Inflammatory macrophage treated with lipopolysaccharide for 1 hour (primary cell): ENCODE data around the gene PGM5.
A peak's percentile ranks its signal among the peaks of the same experiment; 100 is the strongest.

ENCODE experiments used
- DNase-seq, 2 donors: peaks; one replicate each; pipeline ENCODE4 v3.0.0-alpha.2; 2020 to 2022

The PGM5 gene

DNA sequence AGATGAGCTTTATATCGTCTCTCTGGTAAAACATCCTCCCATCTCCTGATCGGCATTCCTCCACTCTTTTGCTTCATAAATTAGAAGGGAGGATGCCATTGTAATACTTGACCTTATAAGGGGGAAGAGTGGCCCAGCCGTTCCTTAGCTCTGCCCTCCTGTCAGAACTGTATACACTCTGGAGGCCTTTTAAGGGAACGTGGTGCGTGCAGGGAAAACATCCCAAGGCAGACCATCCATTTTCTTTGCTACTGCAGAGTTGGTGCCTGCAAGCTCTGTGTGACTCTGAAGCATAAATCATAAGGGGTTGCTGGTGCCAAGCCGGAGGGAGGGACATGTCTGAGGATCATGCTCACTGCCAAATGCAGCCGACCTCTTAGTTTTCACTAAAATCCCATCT is 90.4 kb downstream of the PGM5 start:
- DNase-seq: no peak

DNA sequence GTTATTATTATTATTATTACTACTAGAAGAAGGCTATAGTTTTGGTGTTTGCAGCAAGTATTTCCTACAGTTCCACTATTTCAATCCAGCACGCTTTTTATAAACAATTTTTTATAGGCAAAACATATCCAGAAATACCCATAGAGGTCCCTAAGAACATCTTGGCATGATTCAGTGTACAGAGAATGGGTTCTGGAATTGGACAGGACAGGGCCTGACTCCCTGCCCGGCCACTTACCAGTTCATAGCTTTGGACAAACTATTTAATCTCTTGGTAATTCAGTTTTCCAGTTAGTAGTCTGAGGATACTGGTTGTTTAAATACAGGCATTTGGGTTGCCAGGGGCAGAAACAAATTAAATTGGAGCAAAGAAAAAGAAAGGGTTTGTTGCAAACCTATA is 91.2 kb downstream of the PGM5 start:
- DNase-seq: no peak

DNA sequence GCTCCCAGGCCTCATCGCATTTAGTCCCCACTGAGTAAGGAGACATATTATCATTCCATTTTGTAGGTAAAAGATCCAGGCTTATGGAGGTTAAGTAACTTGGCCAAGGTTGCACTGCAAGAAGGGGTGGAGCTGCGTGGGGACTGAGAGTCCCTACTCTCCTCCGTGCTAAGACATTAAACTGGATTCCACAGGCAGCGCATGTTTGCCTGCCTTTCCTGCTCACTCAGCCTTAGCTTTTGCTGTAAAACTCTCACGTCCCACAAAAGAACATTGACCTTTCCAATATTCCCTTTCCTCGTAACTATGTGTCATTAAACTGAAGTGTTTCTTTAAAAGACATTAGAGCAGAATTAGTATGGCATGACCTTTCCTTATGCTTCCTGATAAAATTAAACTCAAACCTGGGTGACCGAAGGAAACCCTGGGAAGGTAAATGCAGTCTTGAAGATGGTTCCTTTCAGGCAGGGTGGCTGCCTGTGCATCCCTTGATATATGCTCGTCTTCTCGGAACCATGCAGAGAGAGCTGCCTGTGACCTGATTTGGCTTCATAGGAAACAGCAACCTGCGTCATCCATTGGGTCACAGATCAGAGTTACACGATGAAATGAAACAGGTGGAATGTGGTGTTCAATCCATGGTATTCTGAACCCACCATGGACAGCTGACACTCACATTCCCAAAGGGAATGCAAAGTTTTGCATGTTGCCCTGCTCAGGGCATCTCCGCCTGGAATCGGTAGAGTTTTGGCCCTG is 98.3 kb downstream of the PGM5 start:
- no peak for DNase-seq

DNA sequence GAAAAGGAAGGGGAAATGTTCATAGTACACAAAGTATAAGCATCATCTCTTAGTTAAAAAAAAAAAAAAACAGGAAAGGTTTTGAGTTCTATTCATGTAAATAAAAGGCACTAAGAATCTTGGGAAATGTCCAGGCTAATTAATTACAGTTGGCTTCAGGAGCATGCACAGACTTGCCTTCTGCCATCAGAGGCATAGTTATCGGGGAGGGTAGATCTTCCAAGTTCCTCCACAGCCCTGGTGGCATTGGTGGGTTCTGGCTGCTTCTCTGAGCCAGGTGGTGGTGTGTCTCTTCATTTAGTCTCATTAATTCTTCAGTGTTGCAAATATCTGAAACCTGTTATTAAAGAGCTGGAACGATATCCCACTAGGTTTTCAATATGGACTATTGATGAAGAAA is 99.0 kb downstream of the PGM5 start:
- DNase-seq: no peak

DNA sequence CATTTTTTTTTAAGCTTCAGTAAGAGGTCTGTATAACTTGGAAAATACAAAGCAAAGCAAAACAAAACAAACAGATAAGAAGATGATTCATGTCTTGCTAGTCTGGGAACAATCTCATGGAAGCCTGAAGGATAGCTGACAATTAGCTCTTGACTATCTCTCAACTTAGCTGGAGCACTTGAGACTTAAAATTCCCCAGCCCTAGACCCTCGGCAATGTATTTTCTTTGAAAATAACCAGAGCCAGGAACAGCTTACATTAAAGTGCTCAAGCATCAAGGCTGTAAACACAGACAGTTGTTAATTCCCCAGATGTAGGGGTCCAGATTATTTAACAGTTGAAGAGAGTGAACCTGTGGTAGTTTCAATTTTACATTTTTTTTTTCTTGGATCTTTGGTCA is 101.4 kb downstream of the PGM5 start:
- no peak for DNase-seq

DNA sequence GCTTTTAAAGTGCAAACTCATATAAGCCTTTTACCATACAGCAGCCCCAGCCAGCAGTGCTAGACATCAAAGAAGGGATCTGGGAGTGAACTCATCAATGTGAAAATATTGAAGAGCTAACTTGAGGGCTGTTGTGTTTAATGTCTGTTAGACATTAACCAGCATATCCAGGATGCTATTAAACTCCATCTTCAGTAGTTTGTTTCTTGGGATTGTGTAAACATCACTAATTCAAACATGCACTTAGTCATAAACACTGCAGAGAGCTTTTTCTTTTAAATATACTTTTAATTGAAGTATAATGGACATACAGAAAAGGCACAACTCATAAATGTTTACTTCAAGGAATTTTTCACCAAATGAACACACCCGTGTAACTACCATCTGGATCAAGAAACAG is 102.5 kb downstream of the PGM5 start:
- no peak for DNase-seq

DNA sequence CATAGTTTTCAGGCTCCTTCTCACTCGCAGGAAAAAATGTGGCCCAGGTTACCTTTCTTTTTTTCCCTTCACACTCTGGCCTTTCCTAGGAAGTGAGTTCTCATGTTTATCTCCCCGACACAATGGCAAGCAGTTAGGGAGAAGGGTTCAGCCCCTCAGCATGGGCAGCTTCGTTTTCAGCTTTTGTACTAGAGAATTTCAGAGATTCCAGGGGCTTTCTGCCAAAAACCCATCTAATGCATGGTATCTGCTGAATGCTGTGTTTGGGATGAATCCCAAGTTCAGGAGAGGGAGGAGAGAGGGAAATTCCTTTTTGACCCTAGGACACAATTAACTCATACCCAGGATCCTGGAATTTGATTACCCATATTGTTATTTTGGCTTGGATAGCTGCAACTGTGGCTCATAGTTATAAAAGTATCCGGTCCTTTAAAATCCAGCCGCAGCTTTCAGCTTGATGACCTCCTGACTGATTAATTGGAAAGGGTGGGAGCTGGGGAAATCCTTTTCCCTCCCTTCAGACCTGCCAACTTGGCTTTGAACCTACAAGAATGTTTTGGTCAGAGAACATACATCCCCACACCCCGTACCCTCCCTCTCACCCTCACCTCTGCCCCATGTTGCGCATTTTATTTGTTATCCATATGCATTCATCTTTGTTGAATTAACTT is 105.8 kb downstream of the PGM5 start:
- no peak for DNase-seq

DNA sequence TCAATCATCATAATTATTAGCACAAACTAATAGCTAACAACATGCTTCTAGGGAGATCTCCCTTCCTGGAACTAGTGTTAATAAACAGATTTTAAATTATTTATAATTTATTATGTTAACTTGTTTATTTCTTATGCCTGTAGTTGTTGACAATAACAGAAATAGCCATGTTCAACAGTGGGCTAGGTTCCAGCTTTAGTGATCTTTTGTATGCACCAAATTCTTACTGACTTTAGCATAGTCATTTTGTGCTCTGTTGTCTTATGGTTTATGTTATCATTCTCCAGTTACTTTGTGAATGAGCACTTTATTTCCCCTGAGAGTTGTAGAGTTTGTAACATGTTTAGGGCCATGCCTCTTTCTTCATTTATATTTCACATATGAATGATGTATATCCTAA is 113.7 kb downstream of the PGM5 start:
- DNase-seq: no peak

DNA sequence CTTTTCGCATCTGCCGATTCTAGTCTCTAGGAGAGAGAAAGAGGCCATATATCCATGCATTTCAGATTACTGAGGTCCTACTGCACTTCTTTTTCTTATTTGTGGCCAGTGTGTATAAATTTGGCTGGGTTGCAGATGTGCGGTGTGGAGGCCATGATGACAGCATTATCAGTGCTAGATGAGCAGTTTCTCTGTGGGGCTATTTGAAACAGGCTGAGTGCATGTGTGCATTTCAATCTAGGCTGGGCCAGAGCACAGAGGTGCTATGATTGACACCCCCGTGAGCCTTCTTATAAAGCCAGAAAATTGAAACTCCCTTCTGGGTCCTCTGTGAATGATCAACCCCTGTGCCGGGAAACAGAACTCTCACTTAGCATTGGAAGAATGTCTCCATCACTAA is 114.2 kb downstream of the PGM5 start:
- no peak for DNase-seq

DNA sequence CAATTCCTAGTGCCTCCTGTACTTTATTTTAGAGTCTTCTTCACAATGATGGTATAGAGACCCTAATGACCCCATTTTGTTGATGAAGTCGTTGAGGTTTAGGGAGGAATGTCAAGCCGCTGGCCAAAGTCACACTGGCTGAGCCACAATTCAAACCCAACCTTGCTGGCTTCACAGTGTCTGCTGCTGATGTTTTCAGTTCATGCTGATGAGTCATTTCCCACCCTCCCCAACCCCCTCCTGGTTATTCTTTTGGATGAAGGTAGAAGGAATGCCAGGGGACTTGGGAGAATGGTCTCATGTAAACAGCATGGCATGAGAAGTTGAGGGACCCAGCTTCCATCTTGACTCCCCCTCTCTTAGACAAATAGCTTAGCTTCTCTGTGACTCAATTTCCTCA is 115.7 kb downstream of the PGM5 start:
- DNase-seq: no peak

DNA sequence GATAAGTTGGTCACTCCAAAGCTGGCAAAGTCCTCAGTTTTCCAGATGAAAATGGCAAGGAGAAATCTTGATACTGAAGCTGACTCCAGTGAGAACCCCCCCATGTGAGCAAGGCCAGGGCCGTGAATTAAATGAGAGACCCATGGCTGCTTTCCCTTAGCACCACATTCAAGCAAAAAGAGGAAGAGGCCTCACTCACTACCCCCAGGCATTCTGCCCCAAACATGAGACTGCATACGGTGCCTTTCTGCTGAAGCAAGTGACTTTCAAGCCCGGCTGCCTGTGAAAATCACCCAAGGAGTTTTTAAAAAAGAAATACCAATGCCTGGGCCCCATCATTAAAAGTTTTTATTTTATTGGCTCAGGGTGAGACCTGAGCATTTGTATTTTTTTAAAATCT is 117.4 kb downstream of the PGM5 start:
- DNase-seq: peak; percentile 1 to 3

DNA sequence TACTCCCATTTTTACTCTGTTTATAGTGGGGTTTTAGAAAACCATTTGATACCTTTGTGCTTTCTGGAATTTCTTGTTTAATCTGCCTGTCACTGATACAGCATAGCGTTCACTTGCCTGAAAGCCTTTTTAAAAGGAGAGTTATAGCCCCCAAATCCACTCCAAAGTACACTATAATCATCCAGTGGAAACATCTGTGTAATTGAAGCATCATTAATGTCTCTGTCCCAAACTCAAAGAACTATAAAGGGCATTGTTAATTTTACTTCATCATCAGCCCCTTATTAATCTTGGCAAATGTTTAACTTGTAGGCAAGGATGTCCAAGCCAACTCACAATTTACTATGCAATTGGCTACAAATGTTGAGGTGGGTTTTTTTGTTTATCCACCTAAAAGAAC is 120.0 kb downstream of the PGM5 start:
- DNase-seq: no peak

DNA sequence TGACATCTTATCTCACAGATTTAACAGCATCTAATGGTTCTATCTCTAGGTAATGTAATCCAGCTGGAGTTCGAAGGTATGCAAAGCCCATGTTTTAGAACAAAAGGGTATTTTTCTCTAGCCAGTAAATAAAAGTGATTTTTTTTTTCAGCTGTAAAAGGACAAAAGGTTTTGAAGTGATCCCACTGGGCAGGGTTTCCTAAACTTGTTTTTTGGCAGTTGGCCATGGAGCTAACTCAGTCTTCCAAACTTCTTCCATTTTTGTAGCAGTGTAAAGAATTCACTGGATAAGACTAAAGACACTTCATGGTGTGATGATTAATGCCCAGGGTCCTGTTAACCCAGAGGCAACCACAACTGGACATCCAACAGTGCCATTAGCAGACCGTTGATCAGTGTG is 120.4 kb downstream of the PGM5 start:
- DNase-seq: no peak

DNA sequence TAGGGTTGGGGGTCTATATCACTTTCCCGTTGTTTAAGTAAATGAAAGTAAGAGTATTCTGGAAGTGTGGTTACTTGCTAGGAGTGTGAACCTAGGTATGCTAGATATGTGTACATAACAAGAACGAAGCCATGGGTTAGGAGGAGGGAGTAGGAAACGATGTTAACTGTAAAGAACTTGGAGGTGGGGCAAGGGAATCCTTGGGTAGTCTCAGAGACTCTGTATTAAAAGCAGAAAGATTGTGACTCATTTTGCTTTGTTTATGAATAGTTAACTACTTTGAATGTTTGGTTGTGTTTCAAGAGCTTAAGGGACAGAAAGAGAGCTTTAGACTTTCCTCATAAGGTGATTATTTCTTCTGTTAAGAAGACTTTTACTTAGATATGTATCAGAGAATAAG is 124.4 kb downstream of the PGM5 start:
- no peak for DNase-seq

DNA sequence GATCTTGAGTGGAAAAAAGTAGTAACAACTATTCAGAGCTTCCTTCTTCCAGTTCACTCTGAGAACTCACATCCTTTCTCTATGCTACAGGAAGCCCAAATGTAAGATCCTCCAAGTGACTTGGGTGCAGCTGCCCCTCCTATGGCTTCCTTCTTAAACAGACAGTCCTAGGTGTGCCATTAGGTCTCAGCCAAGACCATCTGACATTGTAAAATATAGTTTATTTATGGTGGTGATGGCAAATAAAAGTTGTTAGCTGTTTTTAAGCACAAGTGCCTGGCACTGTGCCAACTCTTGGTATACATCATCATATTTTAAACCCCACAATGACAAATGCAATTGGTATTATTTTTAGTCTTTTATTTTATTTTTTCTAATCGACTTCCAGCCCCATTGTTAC is 126.1 kb downstream of the PGM5 start:
- no peak for DNase-seq

DNA sequence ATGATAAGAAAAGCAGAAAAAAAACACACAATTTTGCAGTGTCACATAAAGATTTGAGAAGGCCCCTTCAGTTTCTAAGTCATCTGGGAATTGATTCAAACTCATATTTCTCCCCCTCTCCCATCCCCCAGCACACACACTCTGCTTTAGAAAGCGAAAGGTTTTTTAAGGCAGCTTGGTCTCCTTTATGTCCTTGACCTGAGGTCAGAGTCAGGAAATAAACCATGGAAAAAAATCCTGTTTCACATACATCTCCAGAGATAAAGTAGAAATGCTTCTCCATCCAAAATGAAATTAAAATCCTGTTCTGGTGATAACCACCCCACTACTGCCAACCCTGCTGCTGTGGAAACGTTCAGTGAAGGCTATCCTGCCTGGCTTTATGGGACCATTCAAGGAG is 131.7 kb downstream of the PGM5 start:
- DNase-seq: no peak

DNA sequence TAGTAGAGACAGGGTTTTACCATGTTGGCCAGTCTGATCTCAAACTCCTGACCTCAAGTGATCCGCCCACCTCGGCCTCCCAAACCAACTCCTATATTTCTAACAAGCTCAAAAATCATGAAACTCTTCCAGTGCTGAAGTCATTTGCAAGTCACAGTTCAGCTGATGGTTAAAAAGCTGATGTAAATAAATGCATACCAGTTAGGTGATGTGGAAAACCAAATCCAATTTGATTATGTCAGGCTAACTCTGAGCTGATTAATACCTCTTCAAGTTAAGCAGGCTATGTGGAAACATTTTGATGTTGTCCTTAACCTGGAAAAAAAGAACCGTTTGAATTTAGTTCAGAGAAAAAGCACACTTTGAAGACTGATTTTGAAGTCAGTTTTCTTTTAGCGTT is 133.2 kb downstream of the PGM5 start:
- no peak for DNase-seq

DNA sequence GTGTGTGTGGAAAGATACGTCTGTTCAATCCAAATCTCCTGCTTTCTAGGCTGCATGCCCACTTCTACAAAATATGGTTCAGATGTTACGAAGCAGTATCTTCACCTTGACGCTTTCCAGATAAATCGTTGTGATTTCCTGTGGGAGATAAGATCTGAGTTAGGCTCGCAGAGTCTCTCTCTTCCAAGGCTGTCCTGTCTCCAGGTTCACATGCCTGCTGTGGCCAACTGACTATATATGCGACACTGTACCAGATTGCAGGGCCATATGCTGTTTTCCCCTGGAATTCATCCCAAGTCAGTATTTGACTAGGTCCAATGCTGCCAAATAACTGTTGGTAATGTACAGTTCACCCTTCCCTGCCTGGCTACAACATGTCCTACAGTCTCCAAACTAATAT is 136.4 kb downstream of the PGM5 start:
- no peak for DNase-seq

DNA sequence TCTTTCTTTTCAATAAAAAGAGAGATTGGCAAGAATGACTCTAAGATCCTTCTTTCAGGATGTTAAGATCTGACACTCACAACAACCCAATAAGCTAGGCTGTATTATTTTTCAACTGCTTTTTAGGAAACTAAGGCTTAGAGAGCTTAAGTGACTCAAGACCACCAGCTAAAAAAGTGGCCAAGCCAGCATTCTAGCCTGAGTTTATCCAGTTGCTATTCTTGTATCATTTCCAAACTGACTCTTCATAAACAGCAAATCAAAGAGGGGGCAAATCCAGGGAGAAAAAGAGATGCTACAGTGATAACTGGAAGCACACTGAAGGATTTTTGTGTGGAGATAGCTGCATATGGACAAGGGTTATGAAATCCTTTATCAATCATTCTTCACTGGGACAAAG is 137.1 kb downstream of the PGM5 start:
- DNase-seq: no peak

DNA sequence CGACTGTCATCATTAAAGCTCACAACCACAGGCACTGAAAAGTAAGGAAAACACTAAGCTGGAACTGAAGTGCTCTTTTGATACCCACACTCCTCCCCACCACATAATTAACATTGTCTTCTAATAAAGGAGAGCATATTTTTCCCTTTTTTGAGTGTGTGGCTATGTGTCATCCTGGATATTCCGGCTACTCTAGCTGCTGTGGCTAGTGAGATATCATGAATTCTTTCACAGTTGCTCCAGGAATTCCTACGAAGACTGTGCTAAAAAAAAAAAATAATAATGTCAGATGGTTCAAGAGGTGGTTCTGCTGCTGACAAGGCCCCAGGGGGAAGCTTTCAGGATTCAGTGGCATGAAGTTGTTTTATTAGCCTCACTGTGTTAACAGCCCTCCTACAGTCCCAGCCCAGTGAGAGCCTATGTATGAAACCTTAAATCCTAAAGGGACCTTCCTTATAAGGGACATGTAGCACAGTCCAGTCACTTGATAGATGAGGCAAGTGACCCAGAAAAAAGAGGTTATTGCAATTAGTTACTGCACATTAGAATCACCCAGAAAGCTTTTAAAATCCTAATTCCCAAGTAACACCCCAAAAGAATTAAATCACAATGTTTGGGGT is 137.7 kb downstream of the PGM5 start:
- no peak for DNase-seq

DNA sequence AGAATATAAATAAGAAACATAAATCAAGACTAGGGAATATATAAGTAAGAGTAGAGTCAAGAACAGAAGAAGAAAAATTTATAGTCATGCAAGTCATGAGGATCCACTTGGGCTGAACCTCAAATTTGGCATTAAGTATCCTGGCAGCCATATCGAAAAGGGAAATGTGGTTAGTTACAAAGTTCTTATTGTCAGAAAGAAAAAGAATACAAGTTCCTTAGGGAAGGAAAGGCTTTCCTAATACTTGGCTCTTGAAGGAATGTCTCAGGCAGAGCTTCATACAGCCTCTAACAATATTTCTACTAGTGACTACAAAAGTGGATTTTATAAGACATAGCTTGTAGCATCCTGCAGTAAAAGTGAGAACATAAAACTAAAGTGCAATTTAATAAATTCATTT is 138.8 kb downstream of the PGM5 start:
- no peak for DNase-seq

DNA sequence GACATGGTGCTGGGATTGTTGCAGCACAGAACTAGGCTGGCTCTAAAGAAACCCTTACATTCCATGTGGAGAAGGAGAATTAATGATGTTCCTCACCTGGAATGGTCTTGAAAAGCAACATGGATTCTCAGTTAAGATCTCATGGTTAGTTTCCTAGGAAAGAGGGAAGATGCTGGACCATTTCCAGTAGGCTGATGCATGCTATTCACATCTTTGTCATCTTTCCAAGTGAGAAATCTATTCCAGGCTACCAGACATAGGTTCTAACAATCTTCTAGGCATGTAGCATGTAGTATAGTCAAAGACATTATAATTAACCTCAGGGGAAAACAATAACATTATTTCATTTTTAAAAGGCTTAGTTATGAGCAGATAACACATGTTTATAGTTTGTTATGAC is 139.9 kb downstream of the PGM5 start:
- no peak for DNase-seq

DNA sequence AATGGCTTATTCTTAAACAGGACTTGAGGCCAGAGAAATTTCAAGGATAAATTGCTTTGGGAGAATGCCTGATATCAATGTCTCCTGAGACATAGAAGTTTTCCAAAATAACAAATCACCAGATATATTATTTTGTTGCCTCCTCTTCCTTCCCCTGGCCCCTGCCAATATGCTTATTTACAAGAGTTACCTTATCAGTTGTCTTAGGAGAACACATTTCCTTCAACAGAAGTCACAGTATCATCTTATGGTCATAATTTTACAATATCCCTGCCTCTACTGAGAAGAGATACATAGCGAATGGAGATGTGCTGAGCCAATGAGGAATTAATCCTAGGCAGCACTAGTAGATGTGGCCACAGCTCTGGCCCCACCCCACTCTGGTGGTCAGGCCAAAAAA is 141.2 kb downstream of the PGM5 start:
- no peak for DNase-seq

DNA sequence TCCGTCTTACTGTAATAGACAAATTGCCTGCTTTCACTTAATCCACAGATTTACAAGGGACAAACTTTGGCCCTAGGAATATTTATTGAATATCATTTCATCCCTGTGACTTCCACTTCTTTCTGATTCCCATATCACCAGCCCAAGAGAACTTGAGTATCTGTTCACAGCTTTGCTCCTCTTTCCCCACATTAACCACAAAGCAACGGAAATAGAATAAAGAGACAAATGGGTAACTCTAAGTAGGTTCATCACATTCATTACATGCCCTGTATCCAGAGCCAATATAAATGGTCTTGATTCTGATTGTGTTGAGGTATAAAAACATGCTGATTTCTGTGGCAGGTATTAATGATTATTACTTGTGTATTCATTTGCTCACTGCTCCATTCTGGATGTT is 142.4 kb downstream of the PGM5 start:
- no peak for DNase-seq
